ENCODE measurements around the gene CKB.
"Not testable (repeated sequence)": the region's sequence is repeated elsewhere in the genome, so short reads cannot be mapped to it uniquely, and the experiment has no call there.

CKB gene

DNA sequence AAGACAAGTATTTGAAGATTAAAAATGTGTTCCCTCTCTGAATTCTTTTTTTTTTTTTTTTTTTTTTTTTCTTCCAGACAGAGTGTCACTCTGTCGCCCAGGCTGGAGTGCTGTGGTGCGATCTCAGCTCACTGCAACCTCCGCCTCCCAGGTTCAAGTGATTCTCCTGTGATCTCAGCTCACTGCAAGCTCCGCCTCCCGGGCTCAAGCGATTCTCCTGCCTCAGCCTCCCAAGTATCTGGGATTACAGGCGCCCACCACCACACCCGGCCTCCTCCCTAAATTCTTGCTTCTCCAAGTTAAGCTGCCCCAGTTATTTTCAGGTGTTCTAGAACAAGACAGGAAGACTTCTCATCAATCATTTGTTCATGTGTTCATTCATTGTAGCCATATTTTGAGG is 10.4 kb downstream of the CKB start:
- not testable (repeated sequence) for DNase-seq (ENCODE audit: low read depth, low spot score)

DNA sequence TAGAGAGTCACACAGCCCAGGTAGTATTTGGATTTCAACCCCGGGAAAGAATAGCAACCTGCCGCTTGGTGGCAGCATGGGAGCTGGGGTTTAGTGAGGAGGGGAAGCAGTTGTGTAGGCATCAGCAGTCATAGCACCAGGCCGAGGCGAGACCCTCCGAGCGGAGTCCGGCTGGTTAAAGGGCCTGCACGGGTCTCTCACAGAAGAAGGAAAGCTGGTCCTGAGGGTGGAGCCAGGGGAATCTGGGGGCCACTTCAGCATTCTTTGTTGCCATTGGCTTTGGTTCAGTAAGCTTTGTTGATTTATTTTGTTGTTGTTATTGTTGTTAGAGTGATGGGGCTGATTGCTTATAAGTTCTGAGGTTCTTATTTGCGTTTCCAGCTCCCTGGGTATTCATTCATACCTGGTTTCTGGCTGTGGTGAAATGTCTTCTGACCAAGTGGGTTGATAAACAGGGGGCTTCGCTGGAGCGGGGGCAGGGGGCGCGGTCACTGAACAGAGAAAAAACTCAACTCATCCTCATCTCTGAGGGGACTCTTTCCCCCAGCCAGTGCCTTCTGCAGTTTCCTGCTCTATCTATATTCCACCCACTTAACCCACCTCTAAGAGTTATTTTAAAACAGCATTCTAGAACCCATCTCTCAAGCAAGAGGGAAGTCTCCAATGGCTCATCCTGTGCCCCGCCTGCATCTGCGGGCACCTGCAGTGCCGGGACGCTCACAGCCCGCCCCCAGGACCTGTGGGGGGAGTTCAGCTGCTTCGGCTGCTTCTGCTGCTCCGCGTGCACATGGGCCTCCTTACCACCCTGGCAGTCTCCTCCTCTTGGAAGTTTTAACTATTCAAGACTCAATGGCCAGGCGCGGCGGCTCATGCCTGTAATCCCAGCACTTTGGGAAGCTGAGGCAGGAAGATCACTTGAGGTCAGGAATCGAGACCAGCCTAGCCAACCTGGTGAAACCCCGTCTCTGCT is 11.6 kb downstream of the CKB start:
- DNase-seq (ENCODE audit: low read depth, low spot score) = no peak

DNA sequence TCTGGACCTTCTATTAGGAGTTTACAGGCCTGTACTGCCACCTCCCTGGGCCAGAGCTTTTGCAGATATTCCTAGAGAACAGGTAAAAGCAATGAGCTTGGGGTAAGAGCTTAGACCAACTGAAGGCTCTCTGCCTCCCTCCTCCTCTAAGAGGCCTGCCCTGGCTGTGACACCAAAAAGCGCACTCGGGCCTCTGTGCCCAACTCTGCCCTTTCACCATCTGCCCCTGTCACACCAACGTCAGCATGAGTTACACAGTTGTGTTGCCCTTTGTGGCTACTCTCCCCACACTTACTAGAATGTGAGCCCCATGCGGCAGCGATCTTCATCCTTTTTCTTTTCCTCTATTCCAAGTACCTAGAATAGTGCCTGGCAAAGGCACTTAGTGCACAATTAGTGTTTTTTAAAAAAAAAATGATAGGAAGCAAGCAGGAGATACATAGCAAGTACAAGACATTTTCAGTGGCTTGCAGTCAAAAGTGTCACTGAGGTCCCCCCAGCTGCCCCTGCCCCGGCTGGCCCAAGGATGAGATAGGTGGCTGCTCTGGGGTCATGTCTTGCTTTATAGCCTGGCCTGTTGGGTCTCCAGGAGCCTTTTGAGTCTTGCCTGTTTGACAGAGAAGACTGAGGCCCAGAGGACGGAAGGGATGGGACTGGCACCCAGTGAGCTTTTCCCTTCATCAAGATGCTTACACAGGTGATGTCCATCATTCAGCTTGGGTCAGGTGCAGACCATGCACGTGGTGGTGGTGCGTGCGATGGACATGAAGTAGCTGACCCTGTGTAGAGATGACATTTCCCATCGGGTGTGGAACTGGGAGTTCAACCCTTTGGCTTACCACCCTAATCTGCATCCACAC is 12.5 kb downstream of the CKB start:
- DNase-seq (ENCODE audit: low read depth, low spot score) = no peak

DNA sequence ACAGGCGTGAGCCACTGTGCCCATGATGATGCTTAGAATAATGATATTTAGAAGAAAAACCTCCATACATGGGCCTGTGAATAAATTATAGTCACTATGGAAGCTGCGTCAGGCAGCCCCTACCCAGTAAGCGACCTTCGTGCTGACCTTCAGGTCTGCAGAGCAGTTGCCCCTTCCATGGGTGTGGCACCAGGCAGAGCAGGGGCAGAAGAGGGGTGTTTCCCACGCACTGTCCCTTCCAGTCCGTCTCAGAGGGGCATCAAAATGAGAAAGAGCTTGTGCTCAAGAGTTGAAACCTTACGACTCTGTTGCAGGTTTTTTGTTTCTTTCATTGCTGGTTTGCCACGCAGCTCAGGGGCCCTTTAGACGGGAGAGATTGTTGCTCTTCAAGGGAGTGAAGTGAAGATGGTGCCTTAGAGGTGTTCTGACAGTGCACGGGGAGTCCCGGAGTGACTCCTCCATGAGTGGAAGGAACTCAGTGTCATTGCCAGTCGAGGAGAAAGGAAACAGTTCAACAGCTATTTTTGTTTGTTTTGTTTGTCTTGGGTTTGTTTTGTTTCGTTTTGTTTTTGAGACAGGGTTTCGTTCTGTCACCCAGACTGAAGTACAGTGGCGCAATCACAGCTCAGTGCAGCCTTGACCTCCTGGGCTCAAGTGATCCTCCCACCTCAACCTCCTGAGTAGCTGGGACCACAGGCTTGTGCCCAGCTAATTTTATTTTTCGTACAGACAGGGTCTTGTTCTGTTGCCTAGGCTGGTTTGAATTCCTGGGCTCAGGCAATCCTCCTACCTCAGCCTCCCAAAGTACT is 13.9 kb downstream of the CKB start:
- DNase-seq (ENCODE audit: low read depth, low spot score) = no peak

DNA sequence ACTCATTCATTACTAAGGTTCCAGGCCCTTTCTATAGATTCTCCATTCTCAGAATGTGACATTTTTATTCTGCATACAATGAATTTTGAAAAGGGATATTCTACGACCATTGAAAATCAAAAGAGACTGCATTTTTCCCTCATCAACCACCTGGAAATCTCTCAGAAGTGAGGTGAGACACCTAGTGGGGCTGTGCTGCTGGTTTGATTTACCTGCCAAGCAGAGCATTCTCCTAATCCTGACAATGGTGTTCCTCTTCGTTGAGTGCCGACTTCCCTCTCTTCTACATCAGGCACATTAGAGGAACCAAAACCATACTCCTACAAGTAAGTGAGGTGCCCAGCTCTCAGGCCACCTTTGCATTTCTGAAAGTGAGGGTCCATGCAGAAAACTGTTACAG is 14.9 kb downstream of the CKB start:
- DNase-seq (ENCODE audit: low read depth, low spot score) = no peak

DNA sequence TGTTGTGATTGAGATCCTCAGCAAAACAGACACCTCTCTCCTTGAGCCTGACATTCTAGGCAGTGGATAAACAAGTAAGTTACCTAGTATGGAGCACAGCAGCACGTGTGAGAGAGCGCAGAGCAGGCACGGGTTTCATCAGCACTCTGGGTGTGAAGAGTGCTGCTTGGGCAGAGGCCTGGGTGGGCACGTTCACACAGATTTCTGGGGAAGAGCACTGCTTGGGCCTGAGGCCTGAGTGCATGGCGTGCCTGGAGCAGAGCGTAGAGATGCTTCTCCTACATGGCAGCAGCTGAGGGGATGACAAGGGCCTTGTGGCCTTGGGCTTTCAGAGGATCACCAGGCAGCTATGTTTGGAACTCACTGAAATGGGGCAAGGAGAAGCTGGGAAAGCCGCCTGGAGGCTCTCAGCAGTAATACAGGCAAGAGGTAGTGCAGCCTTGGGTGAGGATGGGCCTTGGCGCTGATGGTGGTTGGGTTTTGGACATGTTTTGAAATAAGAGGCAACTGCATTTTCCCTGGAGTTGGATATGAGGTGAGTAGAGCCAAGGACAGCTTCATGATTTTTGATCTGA is 17.6 kb downstream of the CKB start:
- DNase-seq (ENCODE audit: low read depth, low spot score) = no peak

DNA sequence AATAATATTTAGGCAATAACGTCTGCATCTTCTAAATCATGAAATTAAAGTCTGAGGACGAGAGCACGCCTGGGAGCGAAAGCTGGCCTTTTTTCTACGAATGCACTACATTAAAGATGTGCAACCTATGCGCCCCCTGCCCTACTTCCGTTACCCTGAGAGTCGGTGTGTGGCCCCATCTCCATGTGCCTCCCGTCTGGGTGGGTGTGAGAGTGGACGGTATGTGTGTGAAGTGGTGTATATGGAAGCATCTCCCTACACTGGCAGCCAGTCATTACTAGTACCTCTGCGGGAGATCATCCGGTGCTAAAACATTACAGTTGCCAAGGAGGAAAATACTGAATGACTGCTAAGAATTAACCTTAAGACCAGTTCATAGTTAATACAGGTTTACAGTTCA is 19.3 kb downstream of the CKB start:
- DNase-seq (ENCODE audit: low read depth, low spot score) = no peak

DNA sequence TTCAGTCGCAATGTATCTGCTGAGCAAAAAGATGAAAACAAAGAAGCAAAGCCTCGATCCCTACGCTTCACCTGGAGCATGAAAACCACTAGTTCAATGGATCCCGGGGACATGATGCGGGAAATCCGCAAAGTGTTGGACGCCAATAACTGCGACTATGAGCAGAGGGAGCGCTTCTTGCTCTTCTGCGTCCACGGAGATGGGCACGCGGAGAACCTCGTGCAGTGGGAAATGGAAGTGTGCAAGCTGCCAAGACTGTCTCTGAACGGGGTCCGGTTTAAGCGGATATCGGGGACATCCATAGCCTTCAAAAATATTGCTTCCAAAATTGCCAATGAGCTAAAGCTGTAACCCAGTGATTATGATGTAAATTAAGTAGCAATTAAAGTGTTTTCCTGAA is 19.8 kb downstream of the CKB start:
- no peak for DNase-seq (ENCODE audit: low read depth, low spot score)

DNA sequence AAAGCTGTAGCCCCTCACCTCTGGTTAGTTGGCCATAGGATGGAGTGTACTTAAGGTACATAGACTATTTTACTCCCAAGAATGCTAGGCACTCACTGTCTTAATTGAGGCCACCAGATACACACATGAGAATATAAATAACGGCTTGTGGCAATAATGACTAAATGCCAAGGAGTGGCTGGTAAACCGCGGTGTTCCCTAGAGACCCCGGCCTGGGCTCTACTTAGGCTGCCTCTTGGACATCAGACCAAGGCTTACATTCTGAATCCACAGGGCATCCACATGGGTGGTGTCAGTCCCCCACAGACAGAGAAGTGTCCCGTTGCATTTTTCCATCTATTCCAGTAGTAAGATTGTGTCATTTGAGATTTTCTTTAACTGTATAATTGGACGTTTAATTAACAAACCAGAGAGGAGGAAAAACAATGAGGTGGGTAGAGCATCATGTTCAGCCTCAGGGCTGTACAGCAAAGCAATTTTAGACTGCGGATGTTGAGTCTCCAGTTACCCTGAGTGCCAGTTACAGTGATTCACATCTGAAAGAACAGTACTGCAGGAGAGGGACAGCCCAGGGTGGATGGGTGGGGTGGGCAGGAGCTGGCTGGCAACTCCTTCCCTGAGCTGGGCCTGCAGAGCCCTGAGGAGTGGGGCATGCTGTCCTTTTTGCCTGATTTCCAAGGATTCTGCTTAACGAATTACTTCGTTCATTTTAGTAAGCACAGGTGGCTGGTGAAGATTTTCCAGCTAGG is 20.5 kb downstream of the CKB start:
- no peak for DNase-seq (ENCODE audit: low read depth, low spot score)

DNA sequence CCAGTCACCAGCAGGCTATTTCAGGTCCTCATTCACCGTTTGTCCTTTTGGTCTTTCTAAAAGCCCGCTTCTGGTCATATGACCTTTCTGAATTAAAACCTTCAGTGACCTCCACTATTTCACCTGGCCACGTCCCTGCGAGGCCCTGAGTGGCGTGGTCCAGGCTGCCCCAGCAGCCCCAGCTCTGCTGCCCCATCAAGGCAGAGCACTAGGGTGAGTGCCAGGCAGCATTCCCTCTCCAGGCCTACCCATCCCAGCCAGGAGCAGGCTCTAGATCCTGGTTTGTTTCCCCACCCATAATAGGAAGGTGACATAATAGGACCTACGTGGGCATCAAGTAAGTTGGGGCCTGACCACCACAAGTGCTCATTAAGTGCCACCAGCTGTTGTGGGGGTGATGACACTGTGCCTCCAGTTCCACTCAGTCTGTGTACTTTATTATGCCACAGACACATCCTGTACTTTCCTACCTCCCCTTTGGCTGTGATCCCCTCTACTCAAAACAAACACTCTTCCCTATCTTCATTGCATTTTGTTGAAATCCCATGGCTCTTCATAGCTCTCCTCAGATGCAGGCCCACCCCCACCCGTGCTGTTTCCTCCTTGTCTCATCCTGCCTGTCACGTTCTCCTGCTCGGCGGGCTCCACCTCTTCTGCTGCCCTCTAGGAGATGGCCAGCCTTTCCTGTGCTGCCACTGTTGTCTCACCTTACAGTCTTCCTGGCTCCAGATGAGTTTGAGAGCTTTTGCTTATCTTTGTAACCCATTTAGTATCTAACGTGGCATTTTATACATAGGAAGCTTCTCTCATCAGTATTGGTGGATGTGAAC is 21.4 kb downstream of the CKB start:
- no peak for DNase-seq (ENCODE audit: low read depth, low spot score)

DNA sequence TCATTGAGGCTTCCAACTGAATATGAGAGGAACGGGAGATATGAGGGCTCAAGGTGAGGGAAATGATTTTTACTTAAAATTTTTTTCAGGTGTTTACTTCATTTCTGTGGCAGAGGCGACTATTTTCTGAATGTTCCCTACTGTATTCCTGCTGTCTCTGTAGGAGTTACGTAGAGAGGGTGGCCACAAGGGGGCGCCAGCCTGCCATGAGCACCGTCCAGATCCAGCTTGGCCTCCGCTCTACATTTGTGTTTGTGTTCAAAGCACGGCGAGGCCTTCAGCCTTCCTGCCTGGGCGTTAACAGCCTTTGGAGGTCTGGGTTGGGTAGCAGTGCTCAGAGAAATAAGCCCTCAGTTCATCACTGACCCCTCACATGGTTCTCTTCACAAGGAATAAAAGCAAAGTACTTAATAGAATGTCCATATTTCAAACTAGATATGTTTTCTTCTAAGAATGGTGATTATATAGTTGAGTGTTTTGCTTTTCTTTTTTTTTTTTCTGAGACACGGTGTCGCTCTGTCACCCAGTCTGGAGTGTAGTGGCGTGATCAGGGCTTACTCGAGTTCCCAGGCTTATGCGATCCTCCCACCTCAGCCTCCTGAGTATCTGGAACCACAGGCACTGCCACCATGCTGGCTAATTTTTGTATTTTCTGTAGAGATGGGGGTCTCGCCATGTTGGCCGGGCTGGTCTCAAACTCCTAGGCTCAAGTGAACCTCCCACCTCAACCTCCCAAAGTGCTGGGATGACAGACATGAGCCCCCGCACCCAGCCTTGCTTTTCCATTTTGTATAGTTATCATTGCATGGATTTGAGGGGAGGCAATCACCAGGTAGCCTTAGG is 22.3 kb downstream of the CKB start:
- DNase-seq (ENCODE audit: low read depth, low spot score) = no peak

DNA sequence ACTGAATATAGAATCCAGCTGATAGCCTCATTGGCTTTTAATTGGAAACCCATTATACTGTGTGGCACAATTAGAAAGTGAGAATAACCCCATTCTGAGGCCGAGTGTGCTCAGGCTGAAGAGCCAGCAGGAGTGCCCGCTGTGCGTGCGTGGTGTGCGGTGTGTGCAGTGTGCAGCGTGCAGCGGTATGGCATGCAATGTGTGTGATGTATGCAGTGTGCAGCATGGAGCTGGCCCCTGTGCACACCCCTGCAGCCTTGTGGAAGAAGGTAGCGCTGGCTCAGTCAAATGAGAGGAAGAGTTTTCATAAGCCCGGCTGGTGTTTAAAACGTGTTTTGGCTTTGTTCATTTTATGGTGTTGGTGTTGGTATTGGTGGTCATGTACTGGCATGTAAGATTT is 22.9 kb downstream of the CKB start:
- no peak for DNase-seq (ENCODE audit: low read depth, low spot score)

DNA sequence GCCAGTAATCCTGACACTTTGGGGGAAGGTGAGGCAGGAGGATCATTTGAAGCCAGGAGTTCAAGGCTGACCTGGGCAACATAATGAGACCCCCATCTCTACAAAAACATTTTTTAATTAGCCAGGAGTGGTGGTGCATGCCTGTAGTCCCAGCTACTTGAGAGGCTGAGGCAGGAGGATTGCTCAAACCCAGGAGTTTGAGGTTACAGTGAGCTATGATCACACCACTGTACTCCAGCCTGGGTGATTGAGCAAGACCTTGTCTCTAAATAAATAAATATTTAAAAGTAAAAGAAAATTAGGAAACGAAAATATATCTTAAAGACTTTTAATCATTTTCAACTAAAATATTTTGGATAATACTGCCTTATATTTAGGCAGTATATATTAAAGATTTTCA is 25.9 kb downstream of the CKB start:
- DNase-seq (ENCODE audit: low read depth, low spot score) = no peak

DNA sequence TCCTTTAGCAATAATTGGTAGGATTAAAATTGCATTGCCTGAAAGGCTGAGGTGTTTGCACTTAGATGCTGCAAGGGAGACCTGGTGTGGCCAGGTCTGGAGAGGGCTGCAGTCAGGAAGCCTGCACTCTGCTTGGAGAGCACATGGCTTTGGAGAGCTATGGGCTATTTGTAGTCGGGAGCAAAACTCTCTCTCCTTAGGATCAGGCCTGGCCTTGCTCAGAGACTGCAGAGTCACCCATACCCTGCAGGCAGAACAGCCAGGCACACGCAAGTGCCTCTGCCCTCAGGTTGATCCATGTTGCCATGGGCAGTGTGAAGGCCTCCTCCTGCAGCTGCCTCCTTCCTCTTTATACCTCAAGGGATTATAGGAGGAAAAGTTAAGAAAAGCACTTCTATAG is 26.8 kb downstream of the CKB start:
- no peak for DNase-seq (ENCODE audit: low read depth, low spot score)

DNA sequence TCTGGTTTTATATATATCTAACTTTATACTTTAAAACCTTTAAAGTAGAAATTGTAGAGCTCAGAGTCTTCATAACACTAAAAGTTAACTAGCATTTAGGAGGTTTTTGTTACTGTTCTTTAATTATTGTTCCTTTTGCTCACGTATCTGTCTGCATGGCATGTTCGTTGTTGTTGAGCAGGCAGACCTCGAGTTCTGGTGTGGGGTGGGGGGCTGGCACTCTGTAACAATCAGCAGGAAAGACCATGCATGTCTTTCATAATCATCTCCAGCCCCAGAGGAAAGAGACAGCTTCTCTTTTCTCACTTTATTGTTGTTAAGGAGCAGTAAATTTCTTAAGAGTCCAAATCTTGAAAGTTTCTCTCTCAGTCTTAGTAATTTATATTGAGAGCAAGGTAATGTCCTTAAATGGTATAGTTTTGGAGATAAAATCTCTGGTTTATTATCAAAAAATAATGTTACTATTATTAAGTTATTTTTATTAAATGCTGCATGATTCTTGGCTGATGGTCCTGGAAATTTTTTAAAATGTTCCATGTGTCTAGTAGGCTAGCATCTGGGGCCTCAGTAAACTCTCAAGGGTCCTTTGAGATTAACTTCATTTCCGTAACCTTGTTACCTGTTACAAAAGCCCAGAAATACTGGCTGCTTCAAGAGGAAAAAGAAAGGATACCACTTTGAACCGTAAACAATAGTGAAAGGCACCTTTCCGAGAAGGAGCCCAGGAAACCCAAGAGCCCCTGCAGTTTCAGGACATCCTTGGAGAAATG is 30.3 kb downstream of the CKB start:
- no peak for DNase-seq (ENCODE audit: low read depth, low spot score)

DNA sequence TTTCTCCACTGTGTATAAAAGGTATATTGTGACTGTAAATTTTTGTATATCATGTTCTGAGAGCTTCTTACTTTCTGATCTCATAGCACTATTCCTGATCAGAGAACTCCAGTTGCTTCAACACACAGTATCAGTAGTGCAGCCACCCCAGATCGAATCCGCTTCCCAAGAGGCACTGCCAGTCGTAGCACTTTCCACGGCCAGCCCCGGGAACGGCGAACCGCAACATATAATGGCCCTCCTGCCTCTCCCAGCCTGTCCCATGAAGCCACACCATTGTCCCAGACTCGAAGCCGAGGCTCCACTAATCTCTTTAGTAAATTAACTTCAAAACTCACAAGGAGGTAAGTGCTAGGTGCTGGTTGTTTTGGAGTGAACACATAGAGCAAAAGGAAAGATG is 30.9 kb downstream of the CKB start:
- DNase-seq (ENCODE audit: low read depth, low spot score) = no peak

DNA sequence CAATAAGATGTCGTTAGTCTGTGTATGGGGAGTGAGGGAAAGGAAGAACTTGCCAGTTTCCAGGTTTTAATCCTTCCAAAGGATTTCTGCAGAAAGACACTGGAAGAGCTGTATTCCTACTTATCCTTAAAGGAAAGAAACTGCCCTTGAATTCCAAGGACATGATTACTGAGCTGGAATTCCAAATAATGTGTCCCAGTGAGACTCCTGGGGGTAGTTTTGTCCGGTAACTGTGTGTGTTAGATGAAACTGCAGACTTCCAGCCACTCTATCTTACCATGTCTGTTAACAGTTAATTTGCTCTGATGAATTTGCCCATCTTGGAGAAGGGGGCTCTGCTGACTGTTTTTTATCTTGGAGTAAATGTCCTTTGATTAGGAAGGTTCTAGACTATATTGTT is 33.0 kb downstream of the CKB start:
- DNase-seq (ENCODE audit: low read depth, low spot score) = no peak

DNA sequence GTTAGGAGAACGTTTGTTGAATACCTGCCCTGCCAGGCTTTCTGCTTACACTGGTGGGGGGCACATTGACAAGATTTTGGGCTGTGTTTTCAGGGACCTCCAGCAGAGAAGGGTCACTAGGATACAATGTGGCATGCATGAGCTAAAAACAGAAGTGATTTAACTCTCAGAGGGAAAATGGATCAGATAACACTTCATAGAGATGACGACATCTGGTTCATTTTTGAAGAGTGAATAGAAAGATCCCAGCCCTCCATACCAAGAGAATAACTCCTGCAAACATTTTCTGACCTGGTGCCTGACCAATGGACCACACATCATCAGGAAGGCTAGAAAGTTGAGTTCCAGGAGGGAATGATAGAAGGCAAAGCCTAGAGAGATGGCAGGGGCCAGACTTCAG is 33.7 kb downstream of the CKB start:
- DNase-seq (ENCODE audit: low read depth, low spot score) = no peak
